ENCODE results near the gene SLC44A5. TPM values are rescaled to one million over a fixed set of nuclear protein-coding genes. Genes with fewer than 3 reads are reported as not detected.
"Not testable (repeated sequence)": the region's sequence is repeated elsewhere in the genome, so short reads cannot be mapped to it uniquely, and the experiment has no call there.

The SLC44A5 gene
- total RNA-seq, 2 donors from 2014 or later = 4.6 to 10.0 TPM

GRCh38 chr1:75373542-75374159 is 237.3 kb downstream of the SLC44A5 start:
- no peak overlapping the region for H3K27ac Mint-ChIP-seq
- 89 to 90% methylated on average over 2 to 5 of the region's 5 CpGs for WGBS, 2 experiments (ENCODE audit: insufficient coverage in 1 of 2, insufficient read length in 1 of 2)
- H3K4me1 Mint-ChIP-seq = peaks cover 8% of the 10 kb centered on the region

DNA sequence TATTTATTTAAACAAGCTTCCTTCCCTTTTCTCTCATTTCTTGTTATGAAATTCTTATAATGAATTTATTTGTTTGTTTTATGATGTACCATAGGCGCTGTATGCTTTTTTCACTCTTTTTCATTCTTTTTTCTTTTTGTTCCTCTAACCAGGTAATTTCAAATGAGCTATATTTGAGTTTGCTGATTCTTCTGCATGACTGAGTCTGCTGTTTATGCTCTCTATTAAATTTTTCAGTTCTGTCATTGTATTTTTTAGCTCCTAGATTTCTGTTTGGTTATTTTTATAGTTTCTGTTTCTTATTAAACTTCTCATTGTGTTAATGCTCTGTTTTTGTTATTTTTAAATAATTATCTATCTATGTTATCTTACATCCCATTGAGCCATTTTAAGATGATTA is 244.3 kb downstream of the SLC44A5 start:
- Histone ChIP-seq H3K27ac (ENCODE audit: low read depth, low read length) (no peak overlapping the region), H3K4me1 (ENCODE audit: control insufficient read depth, insufficient read depth, low read length) (peaks cover 5% of the 10 kb centered on the region), H3K36me3 (ENCODE audit: control insufficient read depth, insufficient read depth, low read length) (no peaks in the 10 kb centered on the region), H3K27me3 (ENCODE audit: control insufficient read depth, insufficient read depth, low read length, poor library complexity, severe bottlenecking) (no peaks in the 10 kb centered on the region), H3K9me3 (ENCODE audit: control insufficient read depth, low read length) (peaks cover 42% of the 10 kb centered on the region), H3K9ac (ENCODE audit: extremely low read depth, low read length, poor library complexity, severe bottlenecking) (no peak overlapping the region), H3K4me3 (ENCODE audit: low read length) (peak overlapping the region; percentile 39)
- H3K27ac Mint-ChIP-seq = no peak overlapping the region
- peaks cover 19% of the 10 kb centered on the region for H3K9me3 Mint-ChIP-seq
- no peak for DNase-seq
- TF ChIP-seq, protein P1, sequence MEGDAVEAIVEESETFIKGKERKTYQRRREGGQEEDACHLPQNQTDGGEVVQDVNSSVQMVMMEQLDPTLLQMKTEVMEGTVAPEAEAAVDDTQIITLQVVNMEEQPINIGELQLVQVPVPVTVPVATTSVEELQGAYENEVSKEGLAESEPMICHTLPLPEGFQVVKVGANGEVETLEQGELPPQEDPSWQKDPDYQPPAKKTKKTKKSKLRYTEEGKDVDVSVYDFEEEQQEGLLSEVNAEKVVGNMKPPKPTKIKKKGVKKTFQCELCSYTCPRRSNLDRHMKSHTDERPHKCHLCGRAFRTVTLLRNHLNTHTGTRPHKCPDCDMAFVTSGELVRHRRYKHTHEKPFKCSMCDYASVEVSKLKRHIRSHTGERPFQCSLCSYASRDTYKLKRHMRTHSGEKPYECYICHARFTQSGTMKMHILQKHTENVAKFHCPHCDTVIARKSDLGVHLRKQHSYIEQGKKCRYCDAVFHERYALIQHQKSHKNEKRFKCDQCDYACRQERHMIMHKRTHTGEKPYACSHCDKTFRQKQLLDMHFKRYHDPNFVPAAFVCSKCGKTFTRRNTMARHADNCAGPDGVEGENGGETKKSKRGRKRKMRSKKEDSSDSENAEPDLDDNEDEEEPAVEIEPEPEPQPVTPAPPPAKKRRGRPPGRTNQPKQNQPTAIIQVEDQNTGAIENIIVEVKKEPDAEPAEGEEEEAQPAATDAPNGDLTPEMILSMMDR (conservative IDR thresholded peaks at IDR 0.05) = no peak
- no peaks in the 10 kb centered on the region for H3K27me3 Mint-ChIP-seq (ENCODE audit: insufficient read depth)
- 83% methylated on average over 1 of the region's 1 CpG; no CpG with 5 or more reads in 1 of the 2 experiments for WGBS, 2 experiments (ENCODE audit: insufficient coverage in 1 of 2, insufficient read length in 1 of 2)
- peaks cover 7% of the 10 kb centered on the region for H3K4me1 Mint-ChIP-seq
- peaks cover 3% of the 10 kb centered on the region for H3K36me3 Mint-ChIP-seq (ENCODE audit: low read depth)
- no peak overlapping the region for H3K4me3 Mint-ChIP-seq

More at GRCh38 chr1:75373542-75374159, 237.3 kb downstream of the SLC44A5 start:
- Mint-ChIP-seq H3K4me3 (no peak overlapping the region), H3K9me3 (peaks cover 13% of the 10 kb centered on the region), H3K27me3 (ENCODE audit: insufficient read depth) (no peaks in the 10 kb centered on the region), H3K36me3 (ENCODE audit: low read depth) (peaks cover 10% of the 10 kb centered on the region)
- no peak for DNase-seq
- Histone ChIP-seq H3K36me3 (ENCODE audit: control insufficient read depth, insufficient read depth, low read length) (no peaks in the 10 kb centered on the region), H3K27me3 (ENCODE audit: control insufficient read depth, insufficient read depth, low read length, poor library complexity, severe bottlenecking) (no peaks in the 10 kb centered on the region), H3K27ac (ENCODE audit: low read depth, low read length) (no peak overlapping the region), H3K9ac (ENCODE audit: extremely low read depth, low read length, poor library complexity, severe bottlenecking) (no peak overlapping the region), H3K4me1 (ENCODE audit: control insufficient read depth, insufficient read depth, low read length) (no peaks in the 10 kb centered on the region), H3K4me3 (ENCODE audit: low read length) (peak overlapping the region; percentile 87), H3K9me3 (ENCODE audit: control insufficient read depth, low read length) (no peaks in the 10 kb centered on the region)
- TF ChIP-seq, protein P1 (conservative IDR thresholded peaks at IDR 0.05) = no peak

DNA sequence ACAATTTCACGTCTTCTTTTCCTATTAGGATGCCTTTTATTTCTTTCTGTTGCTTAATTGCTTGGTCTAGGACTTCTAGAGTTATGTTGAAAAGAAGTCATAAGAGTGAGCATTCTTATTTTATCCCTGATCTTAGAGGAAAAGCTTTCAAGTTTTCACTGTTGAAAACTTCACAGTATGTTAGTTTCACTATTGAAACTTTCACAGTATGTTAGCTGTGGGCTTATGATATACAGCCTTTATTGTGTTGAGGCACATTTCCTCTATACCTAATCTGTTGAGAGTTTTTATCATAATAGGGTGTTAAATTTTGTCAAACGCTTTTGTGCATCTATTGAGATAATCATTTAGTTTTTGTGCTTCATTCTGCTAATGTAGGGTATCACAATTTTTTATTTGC is 249.7 kb downstream of the SLC44A5 start:
- WGBS, 2 experiments (ENCODE audit: insufficient coverage in 1 of 2, insufficient read length in 1 of 2) = 100% methylated on average over 2 of the region's 2 CpGs; no CpG with 5 or more reads in 1 of the 2 experiments
- Mint-ChIP-seq H3K27me3 (ENCODE audit: insufficient read depth) (no peaks in the 10 kb centered on the region), H3K36me3 (ENCODE audit: low read depth) (no peaks in the 10 kb centered on the region), H3K9me3 (peaks cover 8% of the 10 kb centered on the region), H3K27ac (no peak overlapping the region), H3K4me1 (no peaks in the 10 kb centered on the region), H3K4me3 (no peak overlapping the region)
- H3K9ac ChIP-seq (ENCODE audit: extremely low read depth, low read length, poor library complexity, severe bottlenecking) = no peak overlapping the region
- peaks cover 25% of the 10 kb centered on the region for H3K9me3 ChIP-seq (ENCODE audit: control insufficient read depth, low read length)
- no peaks in the 10 kb centered on the region for H3K4me1 ChIP-seq (ENCODE audit: control insufficient read depth, insufficient read depth, low read length)
- no peak for DNase-seq
- H3K36me3 ChIP-seq (ENCODE audit: control insufficient read depth, insufficient read depth, low read length) = no peaks in the 10 kb centered on the region
- H3K4me3 ChIP-seq (ENCODE audit: low read length) = no peak overlapping the region
- TF ChIP-seq, protein P1 (conservative IDR thresholded peaks at IDR 0.05) = no peak
- H3K27me3 ChIP-seq (ENCODE audit: control insufficient read depth, insufficient read depth, low read length, poor library complexity, severe bottlenecking) = no peaks in the 10 kb centered on the region
- H3K27ac ChIP-seq (ENCODE audit: low read depth, low read length) = no peak overlapping the region

- WGBS, 2 experiments (ENCODE audit: insufficient coverage in 1 of 2, insufficient read length in 1 of 2) = 91 to 100% methylated on average over 1 to 6 of the region's 6 CpGs
- not testable (repeated sequence) for H3K27ac ChIP-seq (ENCODE audit: low read depth, low read length); H3K4me3 ChIP-seq (ENCODE audit: low read length); H3K27ac Mint-ChIP-seq; H3K36me3 ChIP-seq (ENCODE audit: control insufficient read depth, insufficient read depth, low read length); H3K4me1 ChIP-seq (ENCODE audit: control insufficient read depth, insufficient read depth, low read length); H3K27me3 Mint-ChIP-seq (ENCODE audit: insufficient read depth); H3K27me3 ChIP-seq (ENCODE audit: control insufficient read depth, insufficient read depth, low read length, poor library complexity, severe bottlenecking); H3K4me3 Mint-ChIP-seq; H3K9ac ChIP-seq (ENCODE audit: extremely low read depth, low read length, poor library complexity, severe bottlenecking); H3K9me3 Mint-ChIP-seq; H3K4me1 Mint-ChIP-seq; H3K36me3 Mint-ChIP-seq (ENCODE audit: low read depth); DNase-seq; H3K9me3 ChIP-seq (ENCODE audit: control insufficient read depth, low read length)
Measured at GRCh38 chr1:75354267-75354666, 256.6 kb downstream of the SLC44A5 start.
